NCI-H526 treated with DMSO at 0.1 percent for 48 hours (cell line): ENCODE results near the gene MAGEB1.

Experiments used
- DNase-seq: peaks from one replicate; lab custom pipeline; 2025; lab: John Stamatoyannopoulos, UW

The MAGEB1 gene, protein sequence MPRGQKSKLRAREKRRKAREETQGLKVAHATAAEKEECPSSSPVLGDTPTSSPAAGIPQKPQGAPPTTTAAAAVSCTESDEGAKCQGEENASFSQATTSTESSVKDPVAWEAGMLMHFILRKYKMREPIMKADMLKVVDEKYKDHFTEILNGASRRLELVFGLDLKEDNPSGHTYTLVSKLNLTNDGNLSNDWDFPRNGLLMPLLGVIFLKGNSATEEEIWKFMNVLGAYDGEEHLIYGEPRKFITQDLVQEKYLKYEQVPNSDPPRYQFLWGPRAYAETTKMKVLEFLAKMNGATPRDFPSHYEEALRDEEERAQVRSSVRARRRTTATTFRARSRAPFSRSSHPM

DNA sequence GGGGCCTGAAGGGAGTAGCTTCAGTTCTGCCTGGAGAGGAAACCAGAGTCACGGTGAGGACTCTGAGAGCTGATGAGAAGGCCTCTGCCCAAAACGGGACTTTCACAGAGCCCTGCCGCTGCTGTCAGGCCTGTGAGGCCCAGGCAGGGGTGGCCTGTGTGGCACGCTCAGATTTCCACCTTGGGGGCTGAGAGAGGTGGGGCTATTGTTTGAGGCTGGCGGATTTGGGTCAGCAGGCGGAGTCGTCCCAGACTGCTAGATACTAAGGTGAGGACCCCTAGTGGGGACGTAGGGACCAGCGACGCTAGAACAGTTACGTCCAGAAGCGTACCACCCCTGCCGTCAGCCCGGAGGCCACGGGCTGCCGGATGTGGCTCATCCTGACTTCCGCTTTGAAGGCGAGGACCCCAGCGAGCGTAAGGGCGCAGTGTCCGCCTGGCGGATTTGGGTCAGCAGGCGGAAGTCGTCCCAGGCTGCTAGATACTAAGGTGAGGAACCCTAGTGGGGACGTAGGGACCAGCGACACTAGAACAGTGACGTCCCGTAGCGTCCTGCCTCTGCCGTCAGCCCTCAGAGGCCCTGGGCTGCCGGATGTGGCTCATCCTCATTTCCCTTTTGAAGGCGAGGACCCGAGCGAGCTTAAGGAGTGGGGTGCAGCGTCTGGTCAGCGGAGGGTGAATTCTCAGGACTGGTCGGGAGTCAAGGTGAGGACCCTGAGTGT lies at the start of gene MAGEB1:
Gene MAGEB1 (plus strand): TSS at position 378 of the 721 bp plus-strand sequence. CDS start 3,348 bp downstream, outside the sequence.
- DNase-seq, result no peak

- no peak for DNase-seq
These were observed 34.8 kb upstream of the MAGEB1 start for GRCh38 chrX:30212172-30212571.

- no peak for DNase-seq
These were observed 31.5 kb upstream of the MAGEB1 start, which contains the start of gene MAGEB2 for GRCh38 chrX:30215357-30215843. TSS of gene MAGEB2 (plus strand) at chrX:30215563. CDS start at chrX:30218581, 3,018 bp downstream.

- no peak for DNase-seq
These were observed 29.5 kb upstream of the MAGEB1 start for GRCh38 chrX:30217465-30217864.

DNA sequence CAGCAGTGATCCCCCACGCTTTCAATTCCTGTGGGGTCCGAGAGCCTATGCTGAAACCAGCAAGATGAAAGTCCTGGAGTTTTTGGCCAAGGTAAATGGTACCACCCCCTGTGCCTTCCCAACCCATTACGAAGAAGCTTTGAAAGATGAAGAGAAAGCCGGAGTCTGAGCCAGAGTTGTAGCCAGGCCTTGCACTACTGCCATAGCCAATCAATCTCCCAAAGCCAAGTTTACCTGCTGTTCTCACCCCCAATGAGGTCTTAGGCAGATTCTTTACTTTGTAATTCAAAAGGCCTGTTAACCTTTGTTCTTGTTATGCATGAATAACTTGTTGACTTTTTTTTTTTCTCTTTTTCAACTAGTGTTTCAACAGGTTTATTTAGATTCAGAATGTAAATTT lies 27.6 kb upstream of the MAGEB1 start:
- no peak for DNase-seq

DNA sequence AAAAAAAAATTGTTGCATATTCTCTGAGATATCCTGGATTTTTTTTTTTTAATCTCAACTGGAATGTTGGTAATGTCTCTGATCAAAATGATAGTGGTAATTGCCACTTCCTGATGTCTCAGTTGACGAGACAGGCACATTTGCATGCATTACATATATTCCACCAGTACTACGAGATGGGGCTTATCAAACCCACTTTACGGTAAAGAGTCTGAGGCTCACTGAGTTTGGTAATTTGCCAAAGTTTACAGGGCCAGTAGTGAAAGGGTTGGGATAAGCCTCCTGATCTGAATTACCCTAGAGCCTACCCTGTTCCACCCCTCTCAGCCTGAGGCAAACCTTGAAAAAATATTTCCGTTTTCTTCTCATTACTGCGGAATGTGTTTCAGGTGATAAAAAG lies 26.3 kb upstream of the MAGEB1 start:
- DNase-seq, result no peak

- DNase-seq, result no peak
These were observed 22.4 kb upstream of the MAGEB1 start for GRCh38 chrX:30224536-30224935.

- DNase-seq, result no peak
These were observed 18.4 kb upstream of the MAGEB1 start for GRCh38 chrX:30228526-30228925.

GRCh38 chrX:30230395-30230794 lies 16.6 kb upstream of the MAGEB1 start, which contains the start of gene MAGEB3:
TSS of gene MAGEB3 (plus strand) at chrX:30230657. CDS start at chrX:30235925, 5,268 bp downstream.
- DNase-seq, result no peak

DNA sequence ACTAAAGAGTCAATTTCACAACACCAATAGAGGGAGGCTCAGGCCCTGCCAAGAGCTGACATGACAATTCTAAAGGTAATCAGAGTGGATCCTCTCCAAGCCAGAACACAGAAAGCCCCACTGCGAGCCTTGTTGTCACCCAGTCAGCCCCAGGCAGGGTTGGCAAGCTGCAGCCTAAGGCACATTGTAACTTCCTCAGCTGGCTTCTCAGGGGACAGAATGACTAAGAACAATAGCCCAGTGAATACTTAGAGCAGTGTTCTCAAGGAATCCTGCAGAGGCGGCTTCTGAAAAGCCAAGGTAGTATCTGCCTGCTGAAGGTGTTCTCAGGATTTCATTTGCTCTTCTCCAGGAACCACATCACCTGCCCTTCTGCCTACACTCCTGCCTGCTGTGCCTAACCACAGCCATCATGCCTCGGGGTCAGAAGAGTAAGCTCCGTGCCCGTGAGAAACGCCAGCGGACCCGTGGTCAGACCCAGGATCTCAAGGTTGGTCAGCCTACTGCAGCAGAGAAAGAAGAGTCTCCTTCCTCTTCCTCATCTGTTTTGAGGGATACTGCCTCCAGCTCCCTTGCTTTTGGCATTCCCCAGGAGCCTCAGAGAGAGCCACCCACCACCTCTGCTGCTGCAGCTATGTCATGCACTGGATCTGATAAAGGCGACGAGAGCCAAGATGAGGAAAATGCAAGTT lies 5.1 kb upstream of the MAGEB1 start, which contains the start of gene MAGEB4:
Gene MAGEB4 (plus strand): TSS at position 277 of the 692 bp plus-strand sequence. CDS start 136 bp downstream, at position 413.
- no peak for DNase-seq

DNA sequence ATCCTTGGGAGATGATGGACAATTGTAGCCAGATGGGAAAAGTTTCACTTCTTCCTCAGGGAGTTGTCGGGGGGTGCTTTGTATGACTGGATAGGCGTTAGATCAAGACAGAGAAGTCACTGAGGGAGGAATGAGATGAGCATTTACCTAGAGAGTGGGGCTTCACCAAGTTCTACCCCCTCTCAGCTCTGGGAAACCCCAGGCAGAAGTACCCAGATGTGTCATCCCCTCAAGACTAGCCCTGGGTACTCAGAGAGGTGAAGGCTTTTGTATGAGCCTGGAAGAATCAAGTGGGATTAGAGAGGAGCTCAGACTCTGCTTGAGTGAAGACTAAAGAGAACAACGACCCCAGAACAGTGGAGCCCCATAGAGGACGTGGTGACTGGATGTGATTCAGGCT lies 1.9 kb downstream of the MAGEB1 start:
- DNase-seq, result no peak

- DNase-seq, result no peak
These were observed 6.3 kb downstream of the MAGEB1 start for GRCh38 chrX:30253257-30253656.

GRCh38 chrX:30259927-30260326 lies 13.0 kb downstream of the MAGEB1 start:
- no peak for DNase-seq

- no peak for DNase-seq
These were observed 14.1 kb downstream of the MAGEB1 start for GRCh38 chrX:30261012-30261411.

- DNase-seq, result no peak
These were observed 15.8 kb downstream of the MAGEB1 start for GRCh38 chrX:30262763-30263162.

GRCh38 chrX:30270639-30271038 lies 23.7 kb downstream of the MAGEB1 start:
- DNase-seq, result no peak

DNA sequence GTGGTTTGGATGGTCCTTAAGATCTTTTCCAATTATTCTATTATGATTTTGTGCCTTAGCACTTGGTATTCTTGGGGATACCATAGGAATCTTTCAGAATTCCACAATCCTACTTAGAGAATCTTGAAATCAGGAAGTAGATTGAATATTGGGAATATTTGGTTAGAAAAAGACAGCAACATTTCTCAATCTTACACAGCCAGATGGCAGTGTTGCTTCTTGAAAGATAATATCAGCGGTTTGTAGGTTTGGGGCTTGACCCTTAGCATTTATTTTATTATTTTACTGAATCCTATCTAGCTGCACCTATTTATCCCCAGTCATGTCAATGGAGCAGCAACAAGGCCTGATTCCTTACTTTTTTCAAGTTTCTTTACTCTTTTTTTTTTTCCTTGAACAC lies 28.6 kb downstream of the MAGEB1 start:
- DNase-seq, result no peak

GRCh38 chrX:30278365-30278764 lies 31.4 kb downstream of the MAGEB1 start:
- no peak for DNase-seq

GRCh38 chrX:30280428-30280827 lies 33.5 kb downstream of the MAGEB1 start:
- no peak for DNase-seq

- DNase-seq, result no peak
These were observed 35.6 kb downstream of the MAGEB1 start for GRCh38 chrX:30282527-30282926.

DNA sequence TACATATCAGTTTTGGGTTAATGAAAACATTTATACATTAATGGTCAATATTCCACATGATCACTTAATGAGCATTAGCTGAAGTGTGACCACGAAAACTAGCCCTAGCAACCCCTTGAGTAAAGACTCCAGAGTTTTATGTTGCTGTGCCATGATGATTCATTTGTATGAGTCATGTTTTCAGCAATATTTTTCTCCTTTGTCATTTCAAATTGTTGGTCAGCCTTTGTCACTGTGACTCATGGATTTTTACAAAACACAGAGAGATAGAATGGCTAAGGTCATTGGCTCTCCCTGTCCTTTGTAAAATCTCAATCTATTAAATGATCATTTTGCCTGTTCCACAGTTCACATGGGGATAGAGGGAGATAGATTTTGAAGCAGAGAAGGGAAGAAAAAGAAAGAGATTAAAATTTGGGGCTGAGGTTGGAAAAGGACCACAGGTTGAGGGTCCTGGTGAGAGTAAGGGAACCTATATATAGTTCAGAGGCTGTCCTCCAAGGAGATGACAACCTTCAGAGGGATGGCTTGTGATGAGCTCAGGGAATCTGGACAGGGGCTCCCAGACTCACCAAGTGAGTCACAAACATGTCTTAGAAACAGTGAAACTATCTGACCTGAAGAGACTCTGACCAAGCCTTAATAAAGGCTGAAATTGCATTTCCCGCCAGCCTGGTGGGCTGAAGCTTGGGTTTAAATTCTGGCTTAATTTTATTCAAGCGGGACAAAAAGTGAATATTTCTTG lies 36.7 kb downstream of the MAGEB1 start:
- DNase-seq, result no peak
